Lower leg skin (tissue), 4 donors: ENCODE data around the gene ATP7B. TPM values are rescaled to one million over a fixed set of nuclear protein-coding genes. Genes with fewer than 3 reads are reported as not detected.

Experiments
- DNase-seq, 2 donors: peaks; one replicate each; pipeline ENCODE4 v3.0.0-alpha.2; 2019; ENCODE audit warnings: low spot score in 2 of 2
- H3K4me3 ChIP-seq: fragments of 200-600 bp; sonication (generic); 2 replicates; pipeline ENCODE4 v1.5.1; 2017; ENCODE audit warnings: mild to moderate bottlenecking, low read depth; ENCODE audit not compliant: poor library complexity, severe bottlenecking
- CTCF ChIP-seq, 3 donors: fragments of 450-650 bp; IDR thresholded peaks; one replicate each; pipeline ENCODE4 v1.5.1; 2016; ENCODE audit warnings: antibody characterized with exemption in 3 of 3, mild to moderate bottlenecking in 3 of 3, moderate library complexity in 2 of 3
- POLR2A ChIP-seq, 2 donors: fragments of 450-650 bp; IDR thresholded peaks; one replicate each; pipeline ENCODE4 v1.6.1; 2016 to 2017; ENCODE audit warnings: antibody characterized with exemption in 2 of 2, mild to moderate bottlenecking in 1 of 2, moderate library complexity in 1 of 2
- WGBS, 2 donors: methylation state at CpG; one replicate each; pipeline ENCODE4 v1.1.5; 2018; 5-methylcytosine and 5-hydroxymethylcytosine counted together
- intact Hi-C: fragments of 100-400 bp; cut with DNase I; formaldehyde crosslinking; loops from one replicate; pipeline ENCODE4 v1.15.0; 2023; ENCODE audit warnings: low total_unique reads
- total RNA-seq, 4 donors: library from RNA; depleted of rRNA; stranded (reverse); fragments of >200 nt; gene quantifications; one replicate each; pipeline ENCODE4 v1.1.0, GENCODE V29; 2016

Gene ATP7B
- total RNA-seq, 4 donors from 2014 or later: 2.6 to 6.1 (median 4.0) TPM

GRCh38 chr13:51924756-51925544 lies 86.3 kb downstream of the ATP7B start:
- peak in 1 of 2 donors; percentile 42 for DNase-seq
- WGBS, 2 donors: 88 to 93% methylated on average over 9 of the region's 9 CpGs
- no peak for TF ChIP-seq POLR2A (IDR thresholded peaks at IDR 0.05)
- TF ChIP-seq CTCF (IDR thresholded peaks at IDR 0.05): no peak

GRCh38 chr13:51923983-51924539 lies 87.2 kb downstream of the ATP7B start:
- peak in 1 of 2 donors; percentile 59 for DNase-seq
- TF ChIP-seq CTCF (IDR thresholded peaks at IDR 0.05): no peak
- TF ChIP-seq POLR2A (IDR thresholded peaks at IDR 0.05): no peak
- intact Hi-C loops: no loop called here
- 85 to 88% methylated on average over 3 of the region's 3 CpGs for WGBS, 2 donors
- no peak overlapping the region for H3K4me3 ChIP-seq

More at GRCh38 chr13:51924756-51925544, 86.3 kb downstream of the ATP7B start:
- H3K4me3 ChIP-seq: no peak overlapping the region
- intact Hi-C loops: no loop called here

- DNase-seq: peak in 1 of 2 donors; percentile 73
- intact Hi-C loops: no loop called here
- 83 to 91% methylated on average over 10 of the region's 10 CpGs for WGBS, 2 donors
- H3K4me3 ChIP-seq: no peak overlapping the region
- TF ChIP-seq POLR2A (IDR thresholded peaks at IDR 0.05): no peak
- TF ChIP-seq CTCF (IDR thresholded peaks at IDR 0.05): no peak
Observed at GRCh38 chr13:51922771-51923480, 88.3 kb downstream of the ATP7B start.

GRCh38 chr13:51921790-51922740 lies 89.2 kb downstream of the ATP7B start:
- TF ChIP-seq POLR2A (IDR thresholded peaks at IDR 0.05): no peak
- no peak for TF ChIP-seq CTCF (IDR thresholded peaks at IDR 0.05)
- WGBS, 2 donors: 81% methylated on average over 14 of the region's 14 CpGs
- peak in 1 of 2 donors; percentile 70 for DNase-seq
- H3K4me3 ChIP-seq: no peak overlapping the region
- intact Hi-C loops: no loop called here

GRCh38 chr13:51920786-51921185 lies 90.5 kb downstream of the ATP7B start:
- H3K4me3 ChIP-seq: no peak overlapping the region
- intact Hi-C loops: no loop called here
- WGBS, 2 donors: 81 to 83% methylated on average over 8 of the region's 8 CpGs
- TF ChIP-seq POLR2A (IDR thresholded peaks at IDR 0.05) (no peak), CTCF (IDR thresholded peaks at IDR 0.05) (no peak)
- peak in 1 of 2 donors; percentile 77 for DNase-seq
